Measurements from ENCODE around the gene ADCY7.
"Not testable (repeated sequence)": the region's sequence is repeated elsewhere in the genome, so short reads cannot be mapped to it uniquely, and the experiment has no call there.

The ADCY7 gene

DNA sequence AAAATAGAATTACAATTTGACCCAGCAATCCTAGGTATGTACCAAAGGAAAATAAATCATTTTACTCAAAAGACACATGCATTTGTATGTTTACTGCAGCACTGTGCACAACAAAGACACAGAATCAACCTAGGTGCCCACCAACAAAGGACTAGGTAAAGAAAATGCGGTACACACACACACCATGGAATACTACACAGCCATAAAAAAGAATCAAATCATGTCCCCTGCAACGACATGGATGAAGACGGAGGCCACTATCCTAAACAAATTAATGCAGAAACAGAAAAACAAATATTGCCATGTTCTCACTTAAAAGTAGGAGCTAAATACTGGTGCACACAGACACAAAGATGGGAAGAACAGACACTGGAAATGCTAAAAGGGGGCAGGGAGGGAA, 66.2 kb downstream of the ADCY7 start:
- no peak for DNase-seq (ENCODE audit: low read depth in 2 of 2, low spot score in 1 of 2)

DNA sequence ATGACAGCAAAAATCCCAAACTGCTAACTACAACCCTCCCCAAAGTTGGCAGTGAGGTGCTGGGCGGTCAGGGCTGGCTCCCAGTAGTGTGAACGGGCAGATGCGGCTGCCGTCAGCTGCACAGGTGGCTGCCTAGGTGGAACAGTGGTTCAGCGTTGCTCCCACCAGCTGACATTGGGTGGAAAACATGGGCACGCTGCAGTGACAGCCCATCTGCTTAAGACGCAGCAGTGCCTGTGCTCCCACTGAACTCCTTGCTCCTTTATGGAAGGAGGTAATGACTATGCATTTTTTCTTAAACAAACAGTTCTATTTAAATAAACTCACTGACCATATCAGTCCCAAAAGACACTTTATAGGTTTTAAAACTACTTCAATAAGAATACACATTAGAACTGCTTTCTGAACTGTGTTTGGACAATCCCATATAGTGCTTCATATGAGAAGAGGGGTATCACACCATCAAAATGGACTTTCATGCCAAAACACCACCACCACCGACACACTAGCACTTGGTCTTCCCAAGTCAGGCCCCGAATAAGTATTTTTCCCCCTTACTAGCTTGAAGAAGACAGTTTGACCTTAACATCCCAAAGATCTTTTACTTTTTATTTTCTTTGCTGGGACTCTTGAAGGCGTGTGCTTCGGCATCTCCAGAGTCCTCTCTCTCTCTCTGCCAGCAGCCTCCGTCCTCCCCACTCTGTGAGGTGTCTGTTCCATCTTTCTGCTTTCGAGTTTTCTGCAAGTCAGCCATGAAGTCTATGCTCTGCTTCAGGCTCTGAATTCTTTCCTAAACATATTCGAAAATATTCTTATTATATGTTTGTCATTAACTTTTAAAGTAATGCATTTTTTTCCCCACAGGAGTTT, 68.0 kb downstream of the ADCY7 start:
- no peak for DNase-seq (ENCODE audit: low read depth in 2 of 2, low spot score in 1 of 2)

DNA sequence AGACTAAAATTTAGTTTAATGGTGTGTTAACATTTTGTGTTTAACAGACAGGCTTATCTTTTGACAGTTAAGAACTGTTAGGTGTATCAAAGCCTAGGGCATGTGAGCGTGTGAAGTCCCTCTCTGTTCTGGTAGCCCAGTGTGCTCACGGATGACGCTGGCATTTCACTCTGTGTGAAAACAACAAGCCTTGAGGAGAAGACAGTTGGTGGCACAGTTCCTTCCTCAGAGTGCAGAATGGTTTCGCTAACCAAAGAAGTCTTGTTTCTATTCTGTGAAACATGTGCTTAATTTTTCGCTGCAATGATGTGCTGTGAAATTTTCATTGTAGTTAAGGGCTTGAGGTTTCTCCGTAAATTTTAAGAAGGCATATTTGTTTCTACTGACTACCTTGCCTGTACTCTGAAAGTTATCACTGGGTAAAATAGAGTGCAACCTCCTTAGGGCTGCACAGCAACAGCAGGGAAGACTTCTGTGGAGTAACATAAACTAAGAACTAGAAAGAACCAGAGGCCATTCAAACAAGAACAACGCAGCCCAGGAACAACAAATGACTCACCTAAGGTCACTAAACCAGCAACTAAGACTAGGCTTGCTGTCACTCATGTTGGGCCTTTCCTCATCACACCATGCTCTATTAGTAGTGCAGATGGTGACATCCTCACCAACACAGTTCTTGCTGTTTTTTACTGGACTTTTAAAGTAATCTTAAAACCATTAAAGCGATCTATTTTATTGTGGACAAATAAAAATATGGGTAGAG, 69.0 kb downstream of the ADCY7 start:
- no peak for DNase-seq (ENCODE audit: low read depth in 2 of 2, low spot score in 1 of 2)

DNA sequence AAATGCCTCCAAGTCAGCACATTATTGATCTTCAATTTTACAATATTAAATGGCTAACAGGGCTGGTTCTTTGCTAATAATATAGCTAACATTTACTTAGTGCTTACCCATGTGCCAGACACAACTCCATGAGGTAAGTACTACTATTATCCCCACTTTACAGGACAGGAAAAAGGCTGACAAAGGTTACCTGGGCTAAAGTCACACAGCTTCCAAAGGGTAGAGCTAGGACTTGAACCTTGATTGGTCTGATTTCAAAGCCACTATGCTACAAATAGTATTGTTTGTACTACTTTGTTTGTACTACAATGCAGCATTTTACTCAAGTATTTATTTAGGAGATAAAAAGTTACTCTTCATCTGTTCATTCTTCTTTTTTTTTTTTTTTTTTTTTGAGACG, 70.5 kb downstream of the ADCY7 start:
- DNase-seq (ENCODE audit: low read depth in 2 of 2, low spot score in 1 of 2), result no peak

DNA sequence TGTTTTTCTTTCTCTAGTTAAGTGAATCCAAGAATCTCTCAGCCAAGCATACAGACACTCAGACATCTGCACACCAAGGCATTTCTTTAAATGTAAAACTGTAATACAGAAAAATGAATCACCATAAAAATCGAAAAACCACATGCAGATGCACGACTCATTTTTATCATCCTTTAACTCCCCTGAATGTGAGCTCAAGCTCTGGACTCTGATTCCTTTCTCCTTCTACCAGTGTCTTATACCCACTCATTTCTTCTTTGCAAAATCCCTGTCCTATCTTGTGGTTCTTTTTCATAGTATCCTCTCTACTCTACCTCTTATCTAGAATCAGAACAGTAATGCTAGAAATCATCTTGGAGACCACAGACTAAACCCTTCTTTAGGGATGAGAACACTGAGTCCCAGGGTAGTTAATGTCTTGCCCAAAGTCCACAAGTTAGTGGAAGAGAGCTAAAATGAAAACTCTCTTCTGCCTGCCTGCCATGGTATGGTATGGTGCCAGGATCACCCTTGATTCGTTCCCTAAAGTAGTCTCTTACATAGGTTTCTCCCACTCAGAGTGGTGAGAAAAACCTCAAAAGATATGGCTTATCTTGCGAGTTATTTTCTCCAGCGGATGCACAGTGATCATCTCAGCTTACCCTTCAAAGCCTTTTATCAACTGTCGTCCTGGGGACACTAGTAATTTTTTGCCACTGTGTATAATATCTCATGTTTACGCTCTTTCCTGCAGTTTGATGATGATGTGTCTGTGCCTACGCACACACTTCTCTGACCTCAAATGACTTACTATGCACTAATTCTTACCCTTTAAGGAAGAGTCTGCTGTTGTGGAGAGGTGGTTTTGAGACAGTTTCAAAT, 72.2 kb downstream of the ADCY7 start:
- DNase-seq (ENCODE audit: low read depth in 2 of 2, low spot score in 1 of 2), result no peak

DNA sequence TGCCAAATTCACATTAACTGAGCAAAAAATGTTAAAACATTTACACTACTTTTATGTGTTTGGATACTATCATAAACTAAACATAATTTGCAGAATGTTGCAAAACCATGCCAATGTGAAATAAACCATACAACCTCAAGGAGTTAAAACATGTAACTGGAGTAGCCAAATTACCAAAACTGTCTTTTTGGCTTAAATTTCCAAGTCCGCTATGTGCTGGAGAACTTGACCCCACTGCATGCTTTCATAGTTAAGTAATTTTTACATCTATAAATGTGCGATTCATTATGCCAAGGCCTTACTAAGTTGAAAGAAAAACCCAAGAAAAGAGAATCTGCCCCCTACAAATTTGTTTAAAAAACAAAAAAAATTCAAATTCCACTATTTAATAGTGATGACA, 74.2 kb downstream of the ADCY7 start:
- no peak for DNase-seq (ENCODE audit: low read depth in 2 of 2, low spot score in 1 of 2)

DNA sequence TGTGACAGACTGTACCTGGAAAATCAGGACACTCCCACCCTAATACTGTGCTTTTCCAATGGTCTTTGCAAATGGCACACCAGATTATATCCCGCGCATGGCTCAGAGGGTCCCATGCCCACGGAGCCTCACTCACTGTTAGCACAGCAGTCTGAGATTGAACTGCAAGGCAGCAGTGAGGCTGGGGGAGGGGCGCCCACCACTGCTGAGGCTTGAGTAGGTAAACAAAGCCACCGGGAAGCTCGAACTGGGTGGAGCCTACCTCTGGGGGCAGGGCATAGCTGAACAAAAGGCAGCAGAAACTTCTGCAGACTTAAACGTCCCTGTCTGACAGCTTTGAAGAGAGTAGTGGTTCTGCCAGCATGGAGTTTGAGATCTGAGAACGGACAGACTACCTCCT, 77.2 kb downstream of the ADCY7 start:
- not testable (repeated sequence) for DNase-seq (ENCODE audit: low read depth in 2 of 2, low spot score in 1 of 2)

DNA sequence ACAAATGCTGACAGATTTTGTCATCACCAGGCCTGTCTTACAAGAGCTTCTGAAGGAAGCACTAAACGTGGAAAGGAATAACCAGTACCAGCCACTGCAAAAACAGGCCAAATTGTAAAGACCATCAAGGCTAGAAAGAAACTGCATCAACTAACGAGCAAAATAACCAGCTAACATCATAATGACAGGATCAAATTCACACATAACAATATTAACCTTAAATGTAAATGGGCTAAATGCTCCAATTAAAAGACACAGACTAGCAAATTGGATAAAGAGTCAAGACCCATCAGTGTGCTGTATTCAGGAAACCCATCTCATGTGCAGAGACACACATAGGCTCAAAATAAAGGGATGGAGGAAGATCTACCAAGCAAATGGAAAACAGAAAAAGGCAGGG, 78.9 kb downstream of the ADCY7 start:
- not testable (repeated sequence) for DNase-seq (ENCODE audit: low read depth in 2 of 2, low spot score in 1 of 2)

DNA sequence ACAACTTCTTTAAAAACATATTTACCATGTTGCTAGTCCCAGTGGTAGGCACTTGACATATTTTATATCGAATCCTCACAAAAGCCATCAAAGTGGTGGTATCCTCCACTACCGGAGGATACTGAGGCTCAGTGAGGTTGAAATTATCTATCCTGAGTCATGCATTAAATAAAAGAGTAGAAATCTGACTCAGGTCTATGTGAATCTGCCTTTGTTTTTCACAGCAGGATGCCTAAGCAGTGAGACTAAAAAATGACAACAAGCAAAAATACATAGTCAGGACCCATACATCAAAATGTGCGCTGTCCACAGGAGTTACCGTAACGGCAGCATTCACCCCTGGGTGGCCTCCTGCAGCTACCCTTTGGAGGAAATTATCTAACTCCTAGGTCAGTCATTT, 84.8 kb downstream of the ADCY7 start:
- DNase-seq (ENCODE audit: low read depth in 2 of 2, low spot score in 1 of 2), result no peak

DNA sequence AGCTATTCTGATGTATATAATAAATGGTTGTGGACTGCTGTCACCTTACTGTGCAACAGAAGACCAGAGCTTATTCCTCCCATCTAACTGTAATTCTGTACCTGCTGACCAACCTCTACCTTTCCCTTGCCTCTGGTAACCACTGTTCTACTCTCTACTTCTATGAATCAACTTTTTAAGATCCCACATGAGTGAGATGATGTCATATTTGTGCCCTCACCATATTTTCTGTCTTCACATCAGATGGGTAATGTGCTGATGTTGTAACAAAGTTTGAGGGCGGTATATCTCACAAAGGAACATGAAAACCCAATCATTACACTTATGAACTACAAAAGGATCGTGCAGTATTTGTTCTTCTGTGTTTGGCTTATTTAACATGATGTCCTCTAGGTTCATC, 85.6 kb downstream of the ADCY7 start:
- no peak for DNase-seq (ENCODE audit: low read depth in 2 of 2, low spot score in 1 of 2)

DNA sequence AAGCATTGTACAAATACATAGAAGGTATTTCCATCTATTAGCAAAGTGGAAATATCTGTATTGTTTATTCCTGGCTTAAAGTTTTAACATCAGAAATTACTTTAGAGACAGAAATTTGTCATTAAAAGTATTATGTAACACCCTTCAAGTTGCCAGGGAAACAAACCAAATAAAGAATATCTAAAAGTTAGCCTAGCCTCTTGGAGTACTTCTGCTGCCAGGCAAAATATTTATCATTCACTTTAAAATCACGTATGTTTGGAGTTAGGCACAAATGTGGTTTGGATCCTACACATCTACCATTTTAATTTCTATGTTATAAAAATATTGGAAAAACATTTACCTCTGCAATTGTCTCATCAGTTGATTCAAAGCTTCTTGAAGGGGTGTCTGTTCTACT, 87.7 kb downstream of the ADCY7 start:
- DNase-seq (ENCODE audit: low read depth in 2 of 2, low spot score in 1 of 2), result no peak

DNA sequence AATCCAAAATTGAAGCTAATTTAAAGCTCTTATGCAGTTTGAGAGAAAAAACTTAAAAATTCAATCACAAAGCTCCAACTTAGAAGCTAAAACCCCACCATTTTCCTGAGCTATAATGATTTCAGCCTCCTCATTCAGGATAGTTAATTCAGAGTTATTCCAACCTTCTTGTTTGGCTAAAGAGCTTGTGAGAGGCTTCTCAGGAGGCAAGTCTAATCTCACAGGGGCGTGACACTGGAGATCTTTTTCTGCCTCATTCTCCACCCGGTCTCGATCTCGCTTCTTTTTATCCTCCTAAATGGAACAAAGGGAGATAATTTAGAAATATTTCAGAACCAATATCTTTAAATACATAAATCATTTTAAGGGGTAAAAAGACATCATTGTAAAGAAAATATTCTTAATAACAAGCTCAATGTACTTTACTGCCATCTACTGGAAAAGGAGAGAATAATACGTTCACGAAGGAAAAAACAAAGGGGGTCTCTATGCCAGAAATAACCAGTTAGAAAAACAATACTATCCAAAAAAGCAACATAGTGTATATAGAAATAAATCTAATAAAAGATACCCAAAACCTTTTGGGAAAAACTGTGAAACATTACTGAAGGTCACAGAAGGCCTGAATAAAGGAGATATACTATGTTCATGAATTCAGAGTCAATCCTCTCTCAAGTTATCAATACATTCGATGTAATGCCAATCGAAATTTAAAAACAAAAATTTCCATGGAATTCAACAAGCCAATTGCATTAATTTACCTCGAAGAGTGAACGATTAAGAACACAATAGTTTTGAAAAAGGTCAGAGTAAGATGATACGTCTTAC, 88.5 kb downstream of the ADCY7 start:
- DNase-seq (ENCODE audit: low read depth in 2 of 2, low spot score in 1 of 2), result no peak

DNA sequence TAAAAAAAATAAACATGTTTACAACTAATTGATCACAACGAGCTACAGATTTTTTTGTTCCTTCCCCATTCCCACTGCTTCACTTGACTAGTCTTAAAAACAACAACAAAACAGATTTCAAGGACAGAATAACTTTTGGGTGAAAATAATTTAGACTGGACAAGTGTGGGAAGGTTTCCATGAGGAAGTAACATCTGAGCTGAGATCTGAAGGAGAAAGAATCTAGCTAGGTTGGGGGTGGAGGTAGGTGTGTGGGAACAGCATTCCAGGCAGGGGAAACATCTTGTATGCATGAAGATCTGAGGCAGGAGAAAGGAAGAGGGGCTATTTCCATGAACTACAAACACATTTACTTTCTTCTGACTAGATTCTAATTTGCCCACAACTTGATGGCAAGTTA, 93.3 kb downstream of the ADCY7 start:
- DNase-seq (ENCODE audit: low read depth in 2 of 2, low spot score in 1 of 2), result no peak

DNA sequence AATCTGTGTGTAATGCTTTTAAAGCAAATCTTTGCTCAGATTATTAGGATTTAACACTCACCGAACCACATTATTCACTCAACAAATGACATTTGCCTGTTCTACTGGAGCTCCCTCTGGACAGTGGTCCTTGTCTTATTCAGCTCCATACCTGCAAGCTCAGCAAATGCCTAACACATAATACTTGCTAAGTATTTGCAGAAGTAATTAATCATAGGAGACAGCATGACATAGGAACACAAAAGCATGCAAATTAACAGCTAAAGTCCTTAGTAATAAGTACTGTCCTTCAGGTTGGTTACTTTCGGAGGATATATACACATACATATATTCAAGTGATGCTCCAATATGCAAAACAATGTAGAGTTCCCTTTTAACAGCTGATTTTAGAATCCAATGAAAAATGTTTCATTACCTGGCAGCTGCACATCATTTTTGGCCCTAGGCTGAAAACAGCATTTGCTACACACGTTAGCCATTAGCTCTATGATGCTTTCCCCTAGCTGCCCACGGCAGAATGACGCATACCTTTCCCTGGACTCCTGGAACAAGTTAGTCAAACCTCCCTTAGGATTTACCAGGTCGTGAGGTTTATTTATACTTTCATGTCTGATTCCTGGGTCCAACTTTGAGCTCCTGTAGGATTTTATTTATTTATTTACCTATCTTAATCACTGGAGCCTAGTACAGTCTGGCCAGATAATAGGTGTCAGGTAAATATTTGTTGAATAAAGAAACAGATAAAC, 93.9 kb downstream of the ADCY7 start:
- DNase-seq (ENCODE audit: low read depth in 2 of 2, low spot score in 1 of 2), result no peak

DNA sequence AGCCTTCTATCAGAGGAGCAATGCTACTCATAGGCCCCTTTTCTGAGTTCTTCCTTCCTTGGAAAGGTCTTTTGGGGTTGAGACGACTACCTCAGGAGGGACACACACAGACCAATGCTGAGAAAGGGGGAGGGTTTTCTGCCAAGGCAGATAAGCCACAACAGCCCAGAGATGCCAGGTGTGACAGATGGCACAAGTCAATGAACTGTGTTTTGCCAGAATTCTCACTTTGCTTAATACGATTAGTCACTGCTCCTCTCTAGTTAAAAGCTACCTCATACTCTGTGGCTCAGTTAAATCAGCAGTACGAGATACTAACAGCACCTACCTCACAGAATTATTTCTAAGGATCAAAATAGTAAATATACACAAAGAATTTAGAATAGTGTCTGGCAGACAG, 94.4 kb downstream of the ADCY7 start:
- DNase-seq (ENCODE audit: low read depth in 2 of 2, low spot score in 1 of 2), result no peak

DNA sequence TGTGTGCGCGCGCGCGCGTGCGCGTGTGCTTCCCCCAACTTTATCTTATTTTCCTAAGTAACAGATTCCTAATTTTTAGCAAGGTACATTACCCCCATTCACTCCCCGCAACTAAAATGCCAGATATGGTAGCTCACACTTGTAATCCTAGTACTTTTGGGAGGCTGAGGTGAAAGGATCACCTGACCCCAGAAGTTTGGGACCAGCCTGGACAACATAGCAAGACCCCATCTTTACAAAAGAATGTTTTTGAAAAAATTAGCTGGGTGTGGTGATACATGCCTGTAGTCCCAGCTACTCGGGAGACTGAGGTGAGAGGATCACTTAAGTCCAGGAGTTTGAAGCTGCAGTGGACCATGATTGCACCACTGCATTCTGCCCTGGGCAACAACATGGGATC, 97.3 kb downstream of the ADCY7 start:
- DNase-seq (ENCODE audit: low read depth in 2 of 2, low spot score in 1 of 2), result no peak

DNA sequence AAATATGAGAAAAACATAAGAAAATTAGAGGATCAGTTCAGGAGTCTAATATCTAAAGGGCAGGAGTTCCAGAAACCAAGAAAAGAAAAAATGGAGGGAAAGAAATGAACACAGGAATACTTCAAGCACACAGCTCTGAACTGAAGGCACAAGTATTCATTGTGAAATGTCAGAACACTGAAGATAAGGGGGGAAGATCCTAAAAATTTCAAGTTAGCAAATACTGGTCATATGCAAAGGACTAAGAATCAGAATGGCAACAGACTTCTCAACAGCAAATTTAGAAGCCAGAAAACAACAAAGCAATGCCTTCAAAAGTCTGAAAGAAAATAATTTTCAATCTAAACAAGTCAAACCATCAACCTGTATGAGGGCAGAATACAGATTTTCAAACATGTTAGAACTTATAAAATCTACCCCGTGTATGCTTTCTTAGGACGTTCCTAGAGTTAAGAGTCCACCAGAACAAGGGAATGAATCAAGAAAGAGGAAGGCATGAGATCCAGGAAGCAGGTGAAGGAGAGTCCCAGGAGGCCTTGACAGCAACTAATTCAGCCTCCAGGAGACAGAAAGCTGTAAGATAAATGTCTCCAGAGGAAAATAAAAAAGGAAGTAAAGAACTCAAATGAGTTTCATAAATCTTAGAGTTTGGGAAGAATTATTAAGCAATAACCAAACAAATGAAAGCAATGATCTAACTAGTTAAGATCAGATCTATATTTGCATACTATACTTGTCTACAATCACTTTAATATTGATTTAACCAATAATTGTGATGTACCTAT, 99.6 kb downstream of the ADCY7 start:
- no peak for DNase-seq (ENCODE audit: low read depth in 2 of 2, low spot score in 1 of 2)
